MV-4-11 (cell line): ENCODE data around the gene MYO6.
"Not testable (repeated sequence)": the region's sequence is repeated elsewhere in the genome, so short reads cannot be mapped to it uniquely, and the experiment has no call there.

Source experiments
- DNase-seq: peaks from one replicate; lab custom pipeline; 2025; lab: John Stamatoyannopoulos, UW

The MYO6 gene

DNA sequence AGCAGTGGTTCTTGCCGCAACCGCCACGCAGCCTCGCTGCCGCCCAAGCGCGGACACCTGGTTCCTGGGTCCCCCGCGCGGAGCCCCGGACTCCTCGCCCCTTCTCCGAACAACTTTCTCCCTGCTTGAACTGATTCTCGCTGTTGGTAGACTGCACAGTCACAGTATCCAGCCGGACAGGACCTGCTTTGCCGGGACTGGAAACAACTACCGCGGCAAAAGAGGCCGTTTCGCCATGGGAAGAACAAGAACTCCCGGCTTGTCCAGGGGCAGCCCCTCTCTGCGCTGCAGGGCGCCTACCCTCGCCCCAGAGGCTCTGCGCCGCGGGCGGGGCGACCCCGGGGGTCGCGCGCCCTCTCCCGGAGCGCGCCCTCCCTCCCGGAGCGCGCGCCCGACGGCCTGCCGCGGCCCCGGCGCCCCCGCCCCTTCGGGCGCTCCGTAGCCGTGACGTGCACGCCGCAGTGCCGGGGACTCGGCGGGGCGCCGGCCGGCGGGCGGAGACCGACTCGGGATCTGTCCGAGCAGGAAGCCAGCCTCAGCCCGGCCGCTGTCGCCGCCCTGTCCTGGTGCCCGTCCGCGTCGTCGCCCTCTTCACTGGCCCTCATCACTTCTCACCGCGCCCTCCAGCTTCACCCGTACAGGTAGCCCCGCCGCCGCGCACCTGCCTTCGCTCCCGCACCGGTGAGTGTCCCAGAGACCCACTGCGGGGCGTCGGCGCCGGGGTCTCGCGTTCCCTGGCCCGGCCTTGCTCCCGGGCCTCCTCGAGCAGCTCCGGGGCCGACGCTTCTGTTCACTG, at the start of gene MYO6:
Gene MYO6, plus strand, starts transcription at position 497 of the 796 bp plus-strand sequence. CDS start 68,309 bp downstream, outside the sequence.
- DNase-seq, result no peak

DNA sequence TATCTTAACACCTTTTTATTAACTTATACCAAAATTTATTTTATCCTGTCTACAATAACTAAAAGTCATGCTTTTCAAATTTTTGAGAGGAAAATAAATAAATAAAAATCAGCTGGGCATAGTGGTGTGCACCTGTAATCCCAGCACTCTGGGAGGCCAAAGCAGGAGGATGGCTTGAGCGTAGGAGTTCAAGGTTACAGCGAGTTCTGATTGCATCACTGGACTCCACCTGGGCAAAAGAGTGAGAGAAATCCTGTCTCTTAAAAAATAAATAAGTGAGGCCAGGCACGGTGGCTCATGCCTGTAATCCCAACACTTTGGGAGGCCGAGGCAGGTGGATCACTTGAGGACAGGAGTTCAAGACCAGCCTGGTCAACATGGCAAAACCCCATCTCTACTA, 40.7 kb upstream of the MYO6 start:
- not testable (repeated sequence) for DNase-seq

DNA sequence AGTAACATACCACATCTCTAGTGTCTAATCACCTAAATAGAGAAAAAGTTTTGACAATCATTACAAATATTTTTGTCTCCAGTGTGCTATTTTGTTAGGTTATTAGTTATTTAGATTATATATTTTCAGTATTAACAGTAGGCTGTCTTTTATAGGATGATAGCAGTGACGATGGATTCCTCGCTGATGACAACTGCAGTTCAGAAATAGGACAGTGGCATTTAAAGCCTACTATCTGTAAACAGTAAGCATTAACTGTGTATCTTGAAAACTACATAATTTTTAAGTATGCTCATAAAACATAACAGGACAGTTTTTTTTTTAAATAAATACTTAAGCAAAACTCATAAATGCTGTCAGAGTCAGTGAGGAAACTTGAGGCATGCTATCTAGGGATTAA, 37.9 kb upstream of the MYO6 start:
- DNase-seq, result no peak

DNA sequence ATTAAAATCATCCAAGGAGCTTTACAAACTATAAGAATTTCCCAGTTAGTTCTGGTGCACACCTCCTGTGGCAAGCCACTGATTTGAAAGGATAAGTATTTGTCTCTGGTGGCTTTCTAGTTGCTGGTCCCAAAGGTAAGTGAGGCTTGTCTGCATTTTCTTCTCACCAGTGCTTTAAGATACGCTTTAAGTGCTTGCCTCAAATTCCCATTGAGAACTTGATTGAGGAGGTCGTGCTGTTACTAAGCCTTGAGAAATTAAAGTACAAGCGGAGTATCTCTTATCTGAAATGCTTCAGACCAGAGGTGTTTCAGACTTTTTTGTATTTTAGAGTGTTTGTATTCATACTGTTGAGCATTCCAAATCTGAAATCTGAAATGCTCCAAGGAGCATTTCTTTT, 29.9 kb upstream of the MYO6 start:
- no peak for DNase-seq

DNA sequence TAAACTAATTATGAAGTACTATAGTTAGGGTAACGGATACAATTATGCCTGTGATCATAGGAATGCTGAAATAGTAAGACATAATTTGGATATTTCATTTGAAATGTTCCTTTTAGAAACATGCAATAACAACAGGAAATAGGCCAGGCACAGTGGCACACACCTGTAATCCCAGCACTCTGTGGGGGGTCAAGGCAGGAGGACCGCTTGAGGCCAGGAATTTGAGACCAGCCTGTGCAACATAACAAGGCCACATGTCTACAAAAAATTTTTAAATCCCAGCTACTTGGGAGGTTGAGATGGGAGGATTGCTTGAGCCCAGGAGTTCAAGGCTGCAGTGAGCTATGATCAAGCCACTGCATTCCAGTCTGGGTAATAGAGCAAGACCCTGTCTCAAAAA, 25.7 kb upstream of the MYO6 start:
- DNase-seq, result no peak

DNA sequence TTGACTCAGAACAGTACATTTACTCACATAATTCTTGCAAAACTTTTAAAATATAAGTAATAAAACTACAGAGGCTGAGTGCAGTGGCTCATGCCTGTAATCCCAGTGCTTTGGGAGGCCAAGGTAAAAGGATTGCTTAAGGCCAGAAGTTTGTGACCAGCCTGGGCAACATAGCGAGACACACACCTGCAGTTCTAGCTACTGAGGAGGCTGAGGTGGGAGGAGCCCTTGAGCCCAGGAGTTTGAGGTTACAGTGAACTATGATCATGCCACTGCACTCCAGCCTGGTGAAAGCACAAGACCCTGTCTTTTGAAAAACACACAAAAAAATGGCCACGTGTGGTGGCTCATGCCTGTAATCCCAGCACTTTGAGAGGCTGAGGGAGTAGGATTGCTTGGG, 21.8 kb upstream of the MYO6 start:
- no peak for DNase-seq

DNA sequence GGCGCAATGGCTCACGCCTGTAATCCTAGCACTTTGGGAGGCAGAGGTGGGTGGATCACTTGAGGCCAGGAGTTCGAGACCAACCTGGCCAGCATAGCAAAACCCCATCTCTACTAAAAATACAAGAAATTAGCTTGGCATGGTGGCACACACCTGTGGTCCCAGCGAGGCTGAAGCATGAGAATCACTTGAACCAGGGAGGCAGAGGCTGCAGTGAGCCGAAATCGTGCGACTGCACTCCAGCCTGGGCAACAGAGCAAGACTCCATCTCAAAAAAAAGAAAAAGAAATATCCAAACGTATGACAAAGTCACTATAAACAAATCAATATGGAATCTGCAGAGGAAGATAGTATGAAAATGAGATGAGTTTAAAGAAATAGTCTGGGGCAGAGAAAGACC, 18.0 kb upstream of the MYO6 start:
- not testable (repeated sequence) for DNase-seq

DNA sequence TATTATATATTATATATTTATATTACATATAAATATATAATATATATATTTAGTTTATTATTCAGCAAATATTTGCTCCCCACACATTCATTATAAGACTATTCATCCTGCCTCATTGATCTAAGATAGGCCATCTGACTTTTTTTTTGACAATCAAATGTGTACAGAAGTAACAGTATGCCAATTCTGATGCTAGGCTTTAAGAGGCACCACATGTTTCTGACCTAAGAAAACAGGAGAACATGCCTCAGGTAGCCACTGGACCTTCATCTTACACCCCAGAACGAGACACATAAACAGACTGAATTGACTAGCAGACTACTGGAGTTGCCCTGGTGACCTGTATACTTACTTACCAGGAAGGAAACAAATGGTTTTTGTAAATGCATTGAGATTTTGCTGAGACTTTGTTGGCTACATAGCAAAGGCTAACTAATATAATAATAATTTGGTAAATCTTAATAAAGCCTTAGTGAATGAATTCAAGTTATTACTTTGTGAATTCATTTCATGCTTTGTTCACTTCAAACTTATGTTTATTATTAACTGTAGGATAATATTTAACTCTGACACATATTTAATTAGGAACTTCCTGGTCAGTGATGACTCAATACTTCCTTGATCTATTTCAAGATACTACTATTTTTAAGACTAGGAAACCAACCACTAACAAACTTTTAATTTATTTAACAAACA, 13.4 kb upstream of the MYO6 start:
- DNase-seq, result peak; percentile 24

DNA sequence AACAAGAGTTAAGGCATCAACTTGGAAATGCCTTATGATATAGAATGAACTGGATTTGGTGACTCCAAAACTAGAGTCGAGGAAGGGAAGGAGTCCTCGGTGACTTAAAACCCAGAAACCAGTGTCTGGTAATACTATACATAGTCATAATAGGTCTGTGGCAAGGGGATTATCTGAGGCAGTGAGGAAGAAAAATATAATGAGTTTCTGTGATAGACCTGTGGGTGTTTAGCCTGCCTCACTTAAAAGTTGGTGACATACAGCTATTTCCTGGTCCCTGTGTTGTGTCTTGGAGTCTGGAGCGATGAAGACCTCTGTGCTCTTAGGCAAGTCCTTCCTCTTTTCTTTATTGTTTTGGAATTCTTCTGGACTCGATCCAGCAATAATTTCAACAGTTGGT, 5.1 kb upstream of the MYO6 start:
- no peak for DNase-seq

DNA sequence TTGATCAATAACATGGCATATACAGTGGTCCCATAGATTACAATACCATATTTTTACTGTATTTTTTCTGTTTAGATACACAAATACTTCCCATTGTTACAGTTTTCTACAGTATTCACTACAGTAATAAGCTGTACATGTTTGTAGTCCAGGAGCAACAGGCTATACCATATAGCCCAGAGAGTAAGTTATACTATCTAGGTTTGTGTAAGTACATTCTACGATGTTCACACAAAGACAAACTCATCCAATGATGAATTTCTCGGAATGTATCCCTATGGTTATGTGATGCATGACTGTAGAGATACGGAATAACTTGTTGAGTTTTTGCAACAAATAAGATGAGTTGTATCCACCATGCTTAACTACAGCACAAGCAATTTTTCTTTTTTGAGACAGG, 3.6 kb upstream of the MYO6 start:
- DNase-seq, result no peak

DNA sequence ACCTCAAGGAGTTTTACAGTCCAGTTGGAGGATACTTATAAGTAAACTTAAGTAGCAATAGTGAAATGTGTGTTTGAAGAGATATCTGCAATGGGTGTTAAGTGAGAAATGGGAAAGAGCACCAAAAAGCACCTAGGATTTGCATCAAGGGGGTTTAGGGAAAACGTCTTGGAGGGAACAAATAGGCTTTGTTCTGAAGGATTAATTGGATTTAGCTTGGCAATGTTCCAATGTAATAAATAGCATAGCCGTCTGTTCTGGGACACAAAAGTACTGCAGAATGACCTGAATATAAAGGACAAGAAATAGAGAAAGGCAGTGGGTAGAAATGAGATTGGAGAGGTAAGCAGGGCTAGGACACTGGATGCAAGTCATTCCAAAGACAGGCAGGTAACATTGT, 2.8 kb upstream of the MYO6 start:
- DNase-seq, result no peak

DNA sequence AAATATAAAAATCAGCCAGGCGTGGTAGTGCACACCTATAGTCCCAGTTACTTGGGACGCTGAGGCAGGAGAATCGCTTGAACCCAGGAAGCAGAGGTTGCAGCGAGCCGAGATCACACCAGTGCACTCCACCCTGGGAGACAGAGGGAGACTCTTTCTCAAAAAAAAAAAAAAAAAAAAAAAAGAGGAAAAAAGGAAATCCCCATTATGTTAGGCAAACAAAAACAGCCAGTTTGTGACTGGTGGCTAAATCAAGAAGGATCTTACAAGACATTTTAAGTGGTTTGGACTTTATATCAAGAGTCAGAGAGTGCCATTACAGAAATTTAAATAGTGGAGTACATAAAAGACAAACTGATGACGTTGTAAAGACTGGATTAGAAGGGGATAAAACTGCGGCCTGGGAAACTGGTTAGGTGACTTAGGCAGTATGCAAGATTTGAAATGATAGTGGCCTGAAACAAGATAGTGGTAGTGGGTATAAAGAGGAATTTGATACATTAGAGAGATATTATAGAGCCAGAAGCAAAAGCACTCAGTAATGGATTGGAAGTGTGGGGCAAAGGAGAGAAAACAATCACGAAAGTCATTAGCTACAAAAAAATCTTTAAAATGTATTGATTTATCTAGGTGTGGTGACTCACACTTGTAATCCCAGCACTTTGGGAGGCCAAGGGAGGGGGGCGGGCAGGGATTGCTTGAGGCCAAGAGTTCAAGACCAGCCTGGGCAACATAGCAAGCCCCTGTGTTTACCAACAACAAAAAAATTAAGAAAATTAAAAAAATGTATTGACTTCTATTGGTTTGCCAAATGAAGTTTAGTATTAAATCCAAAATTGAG, 1.7 kb upstream of the MYO6 start:
- no peak for DNase-seq

DNA sequence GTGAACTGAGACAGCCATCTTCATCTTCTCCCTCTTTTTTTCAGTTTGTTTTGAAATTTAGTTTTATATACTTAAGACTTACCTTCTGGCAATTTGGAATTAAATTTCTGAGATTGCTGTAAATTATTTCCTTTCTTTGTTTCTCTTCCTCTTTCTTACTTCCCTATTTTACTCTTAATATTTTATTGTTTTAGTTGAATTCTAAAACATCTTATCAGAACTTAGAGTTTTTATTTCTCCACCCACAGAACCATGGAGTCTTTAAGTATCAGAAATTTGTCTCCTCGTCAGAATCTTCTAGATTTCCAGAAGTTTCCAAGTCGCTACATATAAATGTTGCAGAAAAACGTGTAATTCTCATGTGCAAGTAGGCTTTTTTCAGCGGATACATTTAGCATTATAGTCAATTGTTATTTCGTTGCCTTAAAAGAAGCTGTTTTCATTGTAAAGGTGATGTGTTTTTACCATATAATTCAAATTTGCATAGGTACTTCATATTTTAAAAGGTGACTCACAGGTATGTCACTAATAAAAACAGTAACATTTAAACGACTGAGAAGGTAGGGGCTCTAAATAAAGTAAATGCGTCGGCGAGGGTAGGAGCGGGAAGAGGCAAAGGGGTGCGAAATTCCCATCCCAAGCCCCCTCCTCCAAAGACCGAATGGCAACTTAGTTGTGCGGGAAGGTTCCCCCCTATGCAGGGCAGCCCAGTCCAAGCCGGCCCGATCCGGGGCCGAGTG, 866 bp upstream of the MYO6 start:
- peak; percentile 17 for DNase-seq

DNA sequence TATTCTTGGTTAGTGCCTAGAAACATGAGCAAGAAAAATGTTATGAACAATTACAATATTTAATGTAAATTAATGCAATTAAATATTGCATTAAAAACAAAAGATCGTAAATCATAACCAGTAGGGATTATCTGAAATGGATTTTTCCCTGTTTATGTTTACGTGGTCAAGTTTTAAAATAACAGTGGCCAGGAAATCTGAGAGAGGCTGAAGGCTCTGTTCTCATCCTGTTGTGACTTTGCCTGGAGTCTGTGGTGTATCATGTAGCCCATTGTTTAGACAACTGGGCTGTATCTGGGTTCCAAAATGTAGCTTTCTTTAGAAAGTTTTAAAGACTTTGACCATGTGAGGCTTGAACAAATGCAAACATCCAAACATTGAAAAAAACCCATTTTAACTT, 2.4 kb downstream of the MYO6 start:
- DNase-seq, result no peak

DNA sequence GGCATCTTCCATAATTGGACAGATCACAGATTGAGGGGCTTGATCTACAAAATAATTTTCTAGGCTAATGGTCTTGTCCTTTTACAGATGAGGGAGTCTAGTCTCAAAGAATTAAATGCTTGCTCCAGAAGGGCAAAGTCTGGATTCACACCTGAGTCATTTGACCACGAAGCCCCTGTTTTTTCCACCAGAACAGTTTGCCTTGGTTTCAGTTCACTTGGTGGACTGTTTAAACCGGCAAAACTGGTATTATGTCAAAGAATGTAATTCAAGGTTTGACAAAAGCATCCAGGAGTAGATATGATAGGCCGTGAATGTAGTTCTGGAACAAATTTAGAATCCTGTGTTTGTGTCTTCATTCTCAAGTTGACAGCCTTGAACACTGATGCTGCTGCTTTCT, 3.3 kb downstream of the MYO6 start:
- no peak for DNase-seq

DNA sequence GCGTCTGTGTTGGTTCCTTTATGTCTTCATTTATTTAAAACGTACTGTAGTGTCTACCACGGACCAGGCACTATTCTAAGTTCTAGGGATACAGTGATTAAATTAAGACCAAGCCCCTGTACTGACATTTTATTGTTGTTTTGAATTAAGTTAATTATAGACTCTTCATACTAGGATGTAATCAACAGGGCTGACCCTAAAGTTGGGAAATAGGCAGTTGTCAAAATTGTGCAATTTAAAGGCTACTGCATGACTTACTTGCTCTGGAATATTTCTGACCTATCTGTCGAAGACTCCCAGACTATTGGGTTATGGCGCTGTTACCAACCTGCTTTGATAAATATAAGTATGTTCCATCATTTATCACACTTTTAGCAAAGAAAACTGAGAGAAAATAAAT, 6.7 kb downstream of the MYO6 start:
- DNase-seq, result peak; percentile 7

DNA sequence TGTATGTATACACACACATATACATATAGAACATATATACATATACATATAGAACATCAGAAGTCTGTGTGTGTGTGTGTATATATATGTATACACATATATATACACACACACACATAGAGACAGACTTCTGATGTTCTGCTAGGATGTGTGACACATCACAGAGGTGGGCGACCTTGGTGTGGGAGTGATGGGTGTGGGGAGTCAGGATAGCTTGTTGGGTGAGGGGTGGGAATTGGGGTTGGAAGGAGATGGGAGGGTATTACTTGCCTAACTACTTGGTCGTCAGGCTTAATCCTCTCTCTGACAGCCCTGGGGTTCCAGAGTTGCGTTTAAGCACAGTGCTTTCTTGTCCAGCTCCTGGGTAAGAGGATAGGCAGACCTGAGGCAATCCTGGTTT, 8.3 kb downstream of the MYO6 start:
- no peak for DNase-seq

DNA sequence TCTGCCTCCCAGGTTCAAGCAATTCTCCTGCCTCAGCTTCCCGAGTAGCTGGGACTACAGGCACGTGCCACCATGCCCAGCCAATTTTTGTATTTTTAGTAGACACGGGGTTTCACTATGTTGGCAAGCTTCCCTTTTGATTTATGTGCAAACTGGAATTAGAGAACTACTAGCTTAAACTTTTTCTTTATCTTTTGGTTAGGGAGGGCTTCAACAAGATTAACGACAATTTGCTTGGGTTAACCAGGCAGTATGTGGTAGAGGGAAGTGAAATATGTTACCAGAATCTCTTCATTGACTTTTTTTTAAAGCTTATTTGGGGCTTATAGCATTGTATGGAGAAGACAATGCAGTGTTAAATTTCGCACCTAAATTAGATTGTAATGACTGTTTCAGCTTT, 9.0 kb downstream of the MYO6 start:
- DNase-seq, result peak; percentile 95

DNA sequence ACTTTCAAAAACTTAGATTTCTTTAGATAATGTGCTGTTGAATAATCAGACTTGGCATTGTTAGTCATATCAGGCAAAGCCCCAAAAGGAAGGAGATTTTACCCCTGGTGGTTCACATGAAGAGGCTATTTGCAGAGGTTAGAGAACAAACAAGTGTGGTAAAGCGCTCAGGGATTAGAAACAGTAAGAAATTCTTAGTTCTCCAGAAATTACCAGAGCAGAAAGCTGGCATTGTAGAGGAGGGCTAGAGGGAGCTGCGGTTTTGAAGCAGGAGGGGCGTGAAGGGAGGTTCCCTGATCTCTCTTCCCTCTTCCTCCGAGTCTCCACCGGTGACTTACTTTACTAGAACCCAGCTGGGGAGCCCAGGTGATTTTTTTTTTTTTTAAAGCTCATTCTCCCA, 10.2 kb downstream of the MYO6 start:
- DNase-seq, result peak; percentile 19

DNA sequence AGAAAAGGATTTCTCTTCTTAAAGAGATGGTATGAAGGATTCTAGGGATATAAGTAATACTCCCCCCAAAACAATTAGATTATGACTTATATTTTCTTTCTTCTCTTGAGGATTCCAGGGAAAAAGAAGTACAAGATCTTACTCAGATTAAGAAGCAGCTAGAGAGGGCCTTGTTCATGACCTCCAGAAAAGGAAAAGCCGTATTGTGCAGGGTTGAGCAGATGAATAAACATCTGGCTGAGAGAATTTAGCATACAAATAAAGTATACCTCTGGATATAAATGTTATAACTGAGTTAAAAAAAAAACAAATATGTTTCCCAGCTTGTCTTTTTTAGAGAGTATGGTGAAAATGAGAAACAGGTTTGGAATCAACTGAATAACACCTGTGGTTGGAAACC, 11.3 kb downstream of the MYO6 start:
- DNase-seq, result no peak

DNA sequence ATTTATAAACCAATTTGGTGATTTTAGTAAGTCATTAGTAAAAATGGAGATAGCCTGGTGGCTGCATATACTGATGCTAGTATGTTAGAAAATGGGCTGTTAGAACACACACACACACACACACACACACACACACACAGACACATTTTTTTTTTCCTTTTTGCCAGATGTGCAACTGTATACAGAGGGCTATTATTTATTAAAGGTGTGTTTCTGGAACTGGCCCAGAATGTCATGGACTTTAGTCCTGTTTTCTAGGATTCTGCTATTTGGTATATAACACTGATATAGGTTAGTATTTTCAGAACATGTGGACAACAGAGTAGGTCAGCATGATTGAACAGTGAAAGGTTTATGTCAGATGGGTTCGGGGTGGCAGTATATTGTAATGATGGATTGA, 12.4 kb downstream of the MYO6 start:
- DNase-seq, result no peak

DNA sequence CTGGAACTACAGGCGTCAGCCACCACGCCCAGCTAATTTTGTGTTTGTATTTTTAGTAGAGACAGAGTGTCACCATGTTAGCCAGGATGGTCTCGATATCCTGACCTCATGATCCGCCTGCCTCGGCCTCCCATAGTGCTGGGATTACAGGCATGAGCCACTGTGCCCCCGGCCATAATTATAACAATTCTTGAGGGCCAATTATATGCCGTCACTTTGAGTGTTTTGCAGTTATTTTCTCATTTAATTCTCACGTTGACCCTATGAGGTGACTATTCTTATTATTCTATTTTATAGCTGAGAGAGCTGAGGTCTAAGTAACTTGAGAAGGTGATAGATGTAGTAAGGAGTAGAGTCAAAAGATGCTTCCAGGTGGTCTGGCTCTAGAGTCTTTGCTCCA, 13.0 kb downstream of the MYO6 start:
- no peak for DNase-seq
